Measurements from ENCODE around the gene FBXW9.

GRCh38 chr19:12695514-12695913 is 917 bp downstream of the FBXW9 start:
- TF ChIP-seq GATA2 (IDR thresholded peaks at IDR 0.05; ENCODE audit: low read depth, low read length), result no peak
- TF ChIP-seq GATA3 (IDR thresholded peaks at IDR 0.05; ENCODE audit: low read depth, low read length), result no peak
